GM19395 (cell line): Measurements from ENCODE around the gene SERPINB1.
"Not testable (repeated sequence)": the region's sequence is repeated elsewhere in the genome, so short reads cannot be mapped to it uniquely, and the experiment has no call there.

Experiments
- ATAC-seq: cut with Tn5 transposase; IDR thresholded peaks from one replicate; pipeline ENCODE4 v1.9.1; 2021; ENCODE audit warnings: mild to moderate bottlenecking, moderate library complexity; ENCODE audit not compliant: unreplicated experiment

Gene SERPINB1

DNA sequence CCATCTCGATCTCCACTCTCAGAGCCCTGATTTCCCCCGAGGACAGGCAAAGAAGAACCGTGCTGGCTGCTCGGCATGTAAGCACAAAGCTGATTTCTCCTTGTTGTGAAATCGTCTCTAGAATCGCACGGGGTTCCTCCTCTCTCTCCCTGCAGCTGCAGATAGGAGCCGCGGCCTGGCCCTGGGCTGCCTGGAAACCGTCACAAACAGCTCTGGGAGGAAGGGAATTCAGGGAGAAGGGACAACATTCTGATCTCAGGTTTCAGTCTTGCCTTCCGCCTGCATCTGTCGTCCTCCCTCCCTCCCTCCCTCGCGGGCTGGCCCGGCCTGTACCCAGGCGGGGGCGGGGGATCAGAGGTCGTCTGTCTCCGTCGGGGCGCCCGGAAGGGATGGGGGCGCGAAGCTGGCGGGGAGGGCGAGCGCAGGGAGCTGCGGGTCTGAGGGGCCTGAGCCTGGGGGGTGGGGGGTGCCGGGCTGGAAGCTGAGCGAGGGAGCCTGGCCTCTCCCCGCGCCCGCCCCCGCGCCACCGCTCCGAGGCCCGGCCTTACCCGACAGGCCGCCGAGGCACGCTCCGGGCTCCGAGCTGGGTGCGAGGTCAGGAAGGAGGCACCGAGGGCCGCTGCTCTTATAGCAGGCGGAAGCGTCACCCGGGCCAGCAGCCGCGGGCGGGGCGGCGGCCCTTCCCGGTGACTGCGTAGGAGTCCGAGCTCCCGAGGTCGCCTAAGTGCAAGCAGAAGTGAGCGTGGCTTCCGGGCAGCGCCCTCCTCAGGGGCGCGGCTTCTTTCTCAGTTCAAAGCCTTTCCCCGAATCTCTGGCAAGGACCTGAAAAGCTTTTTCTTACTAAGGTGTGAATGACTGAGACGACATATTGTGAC lies at the start of gene SERPINB1:
SERPINB1 (minus strand) TSS at position 600 of the 875 bp plus-strand sequence. CDS start 1,277 bp downstream, outside the sequence.
- peak; percentile 68 for ATAC-seq

DNA sequence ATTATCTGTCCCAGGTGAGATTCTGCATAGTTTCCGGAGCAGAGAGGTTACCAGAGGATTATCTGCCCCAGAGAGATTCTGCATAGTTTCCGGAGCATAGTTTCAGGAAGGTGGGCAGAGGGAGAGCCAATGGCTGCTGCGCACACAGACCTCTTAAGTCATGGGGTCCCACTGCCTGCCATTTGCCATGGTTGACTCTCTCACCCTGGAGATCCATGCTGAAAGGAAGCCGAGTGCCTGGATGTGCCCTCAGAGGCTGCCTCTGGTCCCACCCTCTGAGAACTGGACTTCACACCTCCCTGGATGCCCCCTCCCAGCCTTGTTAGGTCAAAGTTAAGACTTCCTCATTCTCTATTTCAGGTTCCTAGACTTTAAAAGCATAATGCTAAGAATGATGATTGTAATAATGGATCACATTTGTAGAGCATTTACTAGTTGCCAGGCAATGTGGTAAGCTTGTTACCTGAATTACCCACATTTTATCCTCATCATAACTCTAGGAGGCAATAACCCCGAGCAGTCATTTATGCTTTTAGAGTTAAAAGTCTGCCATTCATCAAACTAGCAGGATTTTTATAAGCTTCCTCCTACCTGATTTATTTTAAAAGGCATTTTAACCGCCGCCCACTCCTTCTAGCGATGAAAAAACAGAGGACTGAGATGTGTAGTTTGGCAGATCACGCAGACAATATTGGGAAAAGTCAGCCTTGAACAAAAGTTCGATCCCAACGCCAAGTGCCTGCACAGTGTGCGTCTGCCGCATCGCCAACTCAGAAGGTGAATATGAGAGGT lies 49.5 kb upstream of the SERPINB1 start:
- no peak for ATAC-seq

- ATAC-seq, result no peak
Measured at GRCh38 chr6:2885967-2886735, 44.5 kb upstream of the SERPINB1 start.

- no peak for ATAC-seq
Measured at GRCh38 chr6:2884804-2885203, 43.1 kb upstream of the SERPINB1 start.

GRCh38 chr6:2883673-2884072 lies 42.0 kb upstream of the SERPINB1 start:
- ATAC-seq, result no peak

DNA sequence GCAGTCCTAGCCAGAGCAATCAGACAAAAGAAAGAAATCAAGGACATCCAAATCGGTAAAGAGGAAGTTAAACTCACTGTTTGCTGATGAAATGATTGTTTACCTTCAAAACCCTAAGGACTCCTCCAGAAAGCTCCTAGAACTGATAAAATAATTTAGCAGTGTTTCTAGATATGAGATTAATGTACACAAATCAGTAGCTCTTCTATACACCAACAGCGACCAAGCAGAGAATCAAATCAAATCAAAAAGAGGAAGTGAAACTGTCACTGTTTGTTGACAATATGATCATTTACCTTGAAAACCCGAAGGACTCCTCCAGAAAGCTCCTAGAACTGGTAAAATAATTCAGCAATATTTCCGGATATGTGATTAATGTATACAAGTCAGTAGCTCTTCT lies 39.8 kb upstream of the SERPINB1 start:
- no peak for ATAC-seq

- ATAC-seq, result not testable (repeated sequence)
Measured at GRCh38 chr6:2880156-2880555, 38.5 kb upstream of the SERPINB1 start.

GRCh38 chr6:2877960-2878359 lies 36.3 kb upstream of the SERPINB1 start:
- ATAC-seq, result no peak

- ATAC-seq, result no peak
Measured at GRCh38 chr6:2877057-2877882, 35.6 kb upstream of the SERPINB1 start.

GRCh38 chr6:2876210-2877056 lies 34.8 kb upstream of the SERPINB1 start:
- ATAC-seq, result no peak

DNA sequence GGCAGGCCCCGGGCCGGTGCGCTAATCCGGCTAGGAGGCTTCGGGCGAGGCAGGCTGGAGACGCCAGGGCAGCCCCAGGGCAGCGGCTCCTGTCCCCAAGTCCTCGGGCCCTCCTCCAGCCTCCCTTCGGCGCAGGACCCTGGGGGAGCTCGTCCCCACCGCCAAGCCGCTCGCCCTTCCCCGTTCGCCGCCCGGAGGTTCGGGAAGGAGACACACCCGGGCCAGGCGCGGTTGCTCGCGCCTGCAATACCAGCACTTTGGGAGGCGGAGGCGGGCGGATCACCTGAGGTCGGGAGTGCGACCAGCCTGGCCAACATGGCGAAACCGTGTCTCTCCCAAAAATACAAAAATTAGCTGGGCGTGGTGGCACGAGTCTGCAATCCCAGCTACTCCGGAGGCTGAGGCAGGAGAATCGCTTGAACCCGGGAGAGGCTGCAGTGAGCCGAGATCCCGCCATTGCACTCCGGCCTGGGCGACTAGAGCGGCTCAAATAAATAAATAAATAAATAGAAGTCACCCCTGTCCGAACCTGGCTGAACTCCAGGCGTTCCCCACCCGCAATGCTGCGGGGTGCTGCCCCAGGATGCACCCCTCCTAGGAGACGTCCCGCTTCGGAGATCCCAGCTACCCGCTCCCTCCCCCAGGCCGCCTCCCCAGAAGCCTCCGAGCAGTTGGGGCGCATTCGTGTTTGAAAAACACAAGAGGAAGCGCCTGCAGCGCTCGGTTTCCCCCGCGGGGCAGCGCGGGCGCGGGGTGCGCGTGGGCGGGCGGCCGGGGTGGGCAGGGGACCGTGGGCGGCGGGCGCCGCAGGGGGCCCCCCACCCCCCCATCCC lies 33.9 kb upstream of the SERPINB1 start:
- peak; percentile 44 for ATAC-seq

DNA sequence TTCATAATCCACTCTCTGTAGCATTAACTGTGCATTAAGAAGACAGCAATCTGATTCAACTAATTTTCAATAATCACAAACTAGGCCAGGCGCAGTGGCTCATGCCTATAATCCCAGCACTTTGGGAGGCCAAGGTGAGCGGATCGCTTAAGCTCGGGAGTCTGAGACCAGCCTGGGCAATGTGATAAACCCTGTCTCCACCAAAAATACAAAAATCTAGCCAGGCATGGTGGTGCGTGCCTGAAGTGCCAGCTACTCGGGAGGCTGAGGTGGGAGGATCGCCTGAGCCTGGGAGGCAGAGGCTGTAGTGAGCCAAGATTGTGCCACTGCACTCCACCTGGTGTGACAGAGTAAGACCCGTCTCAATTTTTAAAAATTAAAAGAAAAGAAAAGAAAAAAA lies 32.0 kb upstream of the SERPINB1 start:
- no peak for ATAC-seq

DNA sequence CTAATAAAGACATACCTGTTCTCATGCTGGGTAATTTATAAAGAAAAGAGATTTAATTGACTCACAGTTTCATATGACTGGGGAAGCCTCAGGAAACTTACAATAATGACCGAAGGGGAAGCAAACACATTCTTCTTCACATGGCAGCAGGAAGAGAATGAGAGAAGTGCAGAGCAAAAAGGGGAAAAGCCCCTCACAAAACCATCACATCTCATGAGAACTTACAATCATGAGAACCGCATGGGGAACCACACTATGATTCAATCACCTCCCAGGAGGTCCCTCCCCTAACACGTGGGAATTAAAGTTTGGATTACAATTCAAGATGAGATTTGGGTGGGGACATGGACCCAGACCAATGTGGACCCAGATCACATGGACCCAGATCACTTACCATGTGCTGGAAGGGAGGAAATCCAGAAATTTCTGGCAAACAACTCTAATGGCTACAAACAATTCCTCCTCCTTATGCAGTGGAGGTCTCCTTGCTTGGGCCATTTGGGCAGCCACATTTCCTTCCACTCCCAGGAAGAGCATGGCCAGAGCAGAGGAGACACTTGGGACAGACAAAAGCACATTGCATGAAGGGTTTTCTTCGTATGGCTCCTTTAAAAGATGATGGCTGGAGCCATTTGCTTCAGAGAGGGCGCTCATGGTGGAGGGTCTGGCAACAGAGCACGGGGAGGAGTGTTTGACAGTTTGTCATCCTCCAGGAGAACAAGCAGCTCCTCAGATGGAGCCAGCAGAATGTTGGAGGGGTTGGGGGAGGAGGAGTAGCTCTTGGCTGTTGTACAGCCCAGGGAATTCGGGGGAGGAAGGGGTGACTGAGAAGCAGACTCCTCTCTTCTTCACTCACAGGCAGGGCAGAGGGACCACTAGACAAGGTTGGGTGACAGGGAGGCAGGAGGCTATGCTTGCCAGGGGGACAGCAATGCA lies 31.0 kb upstream of the SERPINB1 start:
- ATAC-seq, result no peak

DNA sequence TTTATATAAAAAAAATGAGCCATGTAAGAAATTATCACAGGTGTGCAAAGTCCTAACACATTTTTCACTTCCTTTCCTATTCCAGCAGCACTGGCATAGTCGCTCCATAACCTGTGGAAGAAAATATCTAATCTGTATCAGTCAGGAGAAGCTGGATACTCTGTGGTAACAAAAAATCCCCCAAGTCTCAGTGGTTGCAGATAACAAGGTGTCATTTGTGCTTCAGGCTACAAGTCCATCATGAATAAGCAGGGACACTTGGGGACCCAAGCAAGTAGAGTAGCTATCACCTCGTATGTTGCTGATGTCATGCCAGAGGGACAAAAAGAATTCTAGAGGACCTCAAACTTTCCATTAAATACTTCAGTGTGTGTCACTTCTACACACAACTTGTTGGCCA lies 30.3 kb upstream of the SERPINB1 start:
- ATAC-seq, result no peak

DNA sequence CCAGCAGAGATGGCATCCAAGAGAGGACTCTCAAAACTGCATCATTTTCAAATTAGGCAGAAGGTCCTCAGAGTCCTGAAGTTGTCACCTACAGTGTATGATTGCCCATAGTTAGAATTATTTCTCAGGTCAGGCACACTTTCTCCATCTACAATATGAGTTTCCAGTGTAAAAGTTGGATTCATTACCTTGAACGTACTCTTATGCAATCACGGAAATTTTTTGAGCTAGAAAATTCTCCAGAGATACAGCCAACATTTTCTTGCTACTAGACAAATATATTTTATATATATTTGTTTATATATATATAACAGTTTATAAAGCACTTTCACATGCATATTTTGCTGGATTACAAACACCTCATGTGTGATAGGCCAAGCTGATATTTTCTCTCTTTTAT lies 29.4 kb upstream of the SERPINB1 start:
- no peak for ATAC-seq

DNA sequence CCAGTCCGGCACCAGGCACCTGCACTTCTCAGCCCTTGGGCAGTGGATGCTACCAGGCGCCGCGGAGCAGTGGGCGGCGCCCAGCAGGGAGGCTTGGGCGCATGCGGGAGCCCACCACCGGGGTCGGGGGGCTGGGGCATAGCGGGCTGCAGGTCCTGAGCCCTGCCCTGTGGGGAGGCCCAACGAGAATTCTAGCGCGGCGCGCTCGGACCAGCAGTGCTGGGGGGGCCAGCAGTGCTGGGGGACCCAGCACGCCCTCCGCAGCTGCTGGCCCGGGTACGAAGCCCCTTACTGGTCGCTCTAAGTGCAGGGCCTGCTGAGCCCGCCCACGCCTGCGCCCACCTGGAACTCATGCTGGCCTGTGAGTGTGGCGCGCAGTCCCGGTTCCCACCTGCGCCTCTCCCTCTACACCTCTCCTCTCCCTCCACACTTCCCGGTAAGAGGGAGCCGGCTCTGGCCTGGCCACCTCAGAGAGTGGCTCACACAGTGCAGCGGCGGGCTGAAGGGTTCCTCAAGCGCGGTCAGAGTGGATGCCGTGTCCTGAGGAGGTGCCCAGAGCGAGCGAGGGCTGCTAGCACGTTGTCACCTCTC lies 28.5 kb upstream of the SERPINB1 start:
- no peak for ATAC-seq

GRCh38 chr6:2868637-2869036 lies 27.0 kb upstream of the SERPINB1 start:
- no peak for ATAC-seq
